ENCODE measurements around the gene FAM236C. TPM values are rescaled to one million over a fixed set of nuclear protein-coding genes. Genes with fewer than 3 reads are reported as not detected.
"Not testable (repeated sequence)": the region's sequence is repeated elsewhere in the genome, so short reads cannot be mapped to it uniquely, and the experiment has no call there.

FAM236C gene
- polyA plus RNA-seq (2011; rRNA removed) (not detected in 2 replicates), polyA minus RNA-seq (2011; rRNA and poly(A)+ RNA removed) (not detected in 2 replicates)

- H3K9me3 ChIP-seq (ENCODE audit: control insufficient read depth, insufficient read depth, low read length); POLR2A ChIA-PET; H3K27me3 ChIP-seq (ENCODE audit: control insufficient read depth, insufficient read depth, low read length); H3K27ac ChIP-seq (ENCODE audit: low read depth, low read length); CTCF ChIA-PET; H3K4me3 ChIP-seq (ENCODE audit: low read depth, low read length); DNase-seq (ENCODE audit: low read depth, low spot score): not testable (repeated sequence)
Observed at GRCh38 chrX:72912315-72912714, at the start of gene FAM236C. Gene FAM236C, plus strand, starts transcription at chrX:72912615. Its CDS starts 100 bp downstream, at chrX:72912715.

DNA sequence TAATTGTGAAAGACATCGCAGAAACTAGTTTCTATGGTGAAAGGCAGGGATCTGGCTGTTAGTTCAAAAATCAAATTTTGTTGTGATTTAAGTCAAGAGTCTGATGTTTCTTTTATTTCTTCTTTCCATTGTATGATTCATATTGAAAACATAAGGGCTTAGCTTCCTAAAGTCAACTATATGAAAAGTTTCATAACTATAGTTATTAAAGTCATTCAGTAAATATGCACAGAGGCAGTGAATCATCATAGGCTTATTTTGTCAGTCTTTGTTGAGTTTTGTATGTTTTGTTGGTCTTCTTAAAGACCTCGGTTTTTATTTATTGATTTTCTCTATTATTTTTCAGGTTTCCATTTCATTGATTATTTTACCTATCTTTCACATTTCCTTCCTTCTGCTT, 29.5 kb upstream of the FAM236C start:
- H3K4me3 ChIP-seq (ENCODE audit: low read depth, low read length); H3K27me3 ChIP-seq (ENCODE audit: control insufficient read depth, insufficient read depth, low read length); POLR2A ChIA-PET; H3K27ac ChIP-seq (ENCODE audit: low read depth, low read length); H3K9me3 ChIP-seq (ENCODE audit: control insufficient read depth, insufficient read depth, low read length); CTCF ChIA-PET; DNase-seq (ENCODE audit: low read depth, low spot score): not testable (repeated sequence)

- H3K27ac ChIP-seq (ENCODE audit: low read depth, low read length); H3K27me3 ChIP-seq (ENCODE audit: control insufficient read depth, insufficient read depth, low read length); DNase-seq (ENCODE audit: low read depth, low spot score); H3K4me3 ChIP-seq (ENCODE audit: low read depth, low read length); POLR2A ChIA-PET; H3K9me3 ChIP-seq (ENCODE audit: control insufficient read depth, insufficient read depth, low read length); CTCF ChIA-PET: not testable (repeated sequence)
Observed at GRCh38 chrX:72889740-72890139, 22.7 kb upstream of the FAM236C start.

DNA sequence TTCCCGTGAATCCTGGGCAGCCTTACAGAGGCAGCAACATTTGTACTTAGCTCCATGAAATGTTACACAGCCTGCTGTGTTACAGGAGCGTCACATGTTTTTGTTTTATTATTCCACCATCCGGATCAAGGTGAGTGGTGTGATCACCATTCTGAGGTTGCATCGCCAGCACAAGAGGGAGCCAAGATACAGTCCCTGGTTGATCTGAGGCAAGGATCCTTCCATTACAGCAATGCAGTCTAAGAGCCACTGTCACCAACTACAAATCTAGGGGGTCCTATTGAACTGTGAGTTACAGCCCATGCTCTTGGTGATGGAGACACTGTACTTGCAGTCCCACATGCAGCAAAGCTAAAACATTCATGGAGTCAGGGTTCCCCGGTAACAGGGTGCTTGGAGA, 3.7 kb downstream of the FAM236C start:
- DNase-seq (ENCODE audit: low read depth, low spot score); CTCF ChIA-PET: not testable (repeated sequence)

GRCh38 chrX:72932283-72932682, 19.9 kb downstream of the FAM236C start:
- H3K27ac ChIP-seq (ENCODE audit: low read depth, low read length); H3K4me3 ChIP-seq (ENCODE audit: low read depth, low read length); DNase-seq (ENCODE audit: low read depth, low spot score); POLR2A ChIA-PET; H3K9me3 ChIP-seq (ENCODE audit: control insufficient read depth, insufficient read depth, low read length); H3K27me3 ChIP-seq (ENCODE audit: control insufficient read depth, insufficient read depth, low read length); CTCF ChIA-PET: not testable (repeated sequence)

More for the DNA sequence above, 3.7 kb downstream of the FAM236C start:
- H3K27me3 ChIP-seq (ENCODE audit: control insufficient read depth, insufficient read depth, low read length); H3K27ac ChIP-seq (ENCODE audit: low read depth, low read length); H3K9me3 ChIP-seq (ENCODE audit: control insufficient read depth, insufficient read depth, low read length); POLR2A ChIA-PET; H3K4me3 ChIP-seq (ENCODE audit: low read depth, low read length): not testable (repeated sequence)

GRCh38 chrX:72936455-72936854, 24.0 kb downstream of the FAM236C start:
- H3K27ac ChIP-seq (ENCODE audit: low read depth, low read length); H3K4me3 ChIP-seq (ENCODE audit: low read depth, low read length); H3K27me3 ChIP-seq (ENCODE audit: control insufficient read depth, insufficient read depth, low read length); CTCF ChIA-PET; POLR2A ChIA-PET; DNase-seq (ENCODE audit: low read depth, low spot score); H3K9me3 ChIP-seq (ENCODE audit: control insufficient read depth, insufficient read depth, low read length): not testable (repeated sequence)

DNA sequence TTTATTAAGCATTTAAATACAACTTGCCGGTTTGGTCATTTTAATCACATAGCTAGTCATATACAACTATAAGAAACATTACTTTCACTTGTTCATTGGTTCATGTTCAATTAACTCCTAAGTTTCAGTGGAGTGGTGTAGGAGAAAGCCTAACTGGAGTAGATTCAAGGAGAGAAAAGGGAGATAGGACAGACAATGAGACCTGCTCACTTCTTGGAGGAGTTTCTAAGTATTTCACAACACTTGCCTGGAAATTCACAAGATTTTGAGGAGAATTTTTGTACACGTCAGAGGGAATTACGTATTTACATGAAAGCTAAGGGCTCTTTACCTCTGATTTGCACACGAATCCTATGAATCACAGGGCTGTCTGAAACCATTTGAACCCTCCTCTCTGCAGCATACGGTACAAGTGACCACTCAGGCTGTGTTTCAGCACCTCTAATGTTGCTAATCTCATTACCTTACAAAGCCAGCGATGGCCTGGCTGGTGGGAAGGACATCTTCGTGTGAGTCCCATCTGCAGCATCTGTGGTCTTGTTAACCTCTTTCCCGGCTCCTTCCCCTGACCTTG, 24.6 kb downstream of the FAM236C start:
- H3K27me3 ChIP-seq (ENCODE audit: control insufficient read depth, insufficient read depth, low read length); DNase-seq (ENCODE audit: low read depth, low spot score); H3K9me3 ChIP-seq (ENCODE audit: control insufficient read depth, insufficient read depth, low read length); CTCF ChIA-PET; POLR2A ChIA-PET; H3K4me3 ChIP-seq (ENCODE audit: low read depth, low read length); H3K27ac ChIP-seq (ENCODE audit: low read depth, low read length): not testable (repeated sequence)

- POLR2A ChIA-PET; CTCF ChIA-PET; H3K9me3 ChIP-seq (ENCODE audit: control insufficient read depth, insufficient read depth, low read length): not testable (repeated sequence)
Observed at GRCh38 chrX:72937906-72938305, 25.5 kb downstream of the FAM236C start, which contains the start of gene FAM236A. Gene FAM236A, plus strand, starts transcription at chrX:72938206. Its CDS starts 57 bp downstream, at chrX:72938263.

DNA sequence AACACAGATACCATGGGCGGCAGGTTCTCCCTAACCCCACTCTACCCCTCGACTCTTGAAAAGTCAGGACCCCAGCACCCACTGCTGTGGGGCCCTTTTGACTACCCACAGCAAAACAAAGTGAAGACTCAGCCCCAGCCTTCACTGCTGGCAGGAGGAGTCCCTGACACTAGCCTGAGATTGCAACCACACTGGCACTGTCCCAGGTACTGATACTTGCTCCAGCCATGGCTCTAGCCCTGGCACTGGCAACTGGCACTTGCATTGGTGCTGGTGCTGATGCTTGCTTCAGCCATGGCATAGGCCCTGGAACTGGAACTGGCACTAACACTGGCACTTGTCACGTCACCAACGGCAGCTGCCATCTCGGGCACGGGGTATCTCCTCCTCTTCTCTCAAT, 29.9 kb downstream of the FAM236C start:
- H3K27ac ChIP-seq (ENCODE audit: low read depth, low read length); H3K9me3 ChIP-seq (ENCODE audit: control insufficient read depth, insufficient read depth, low read length); POLR2A ChIA-PET; H3K4me3 ChIP-seq (ENCODE audit: low read depth, low read length); CTCF ChIA-PET; DNase-seq (ENCODE audit: low read depth, low spot score); H3K27me3 ChIP-seq (ENCODE audit: control insufficient read depth, insufficient read depth, low read length): not testable (repeated sequence)

More at GRCh38 chrX:72937906-72938305, 25.5 kb downstream of the FAM236C start, which contains the start of gene FAM236A:
- H3K4me3 ChIP-seq (ENCODE audit: low read depth, low read length); DNase-seq (ENCODE audit: low read depth, low spot score); H3K27me3 ChIP-seq (ENCODE audit: control insufficient read depth, insufficient read depth, low read length); H3K27ac ChIP-seq (ENCODE audit: low read depth, low read length): not testable (repeated sequence)

- DNase-seq (ENCODE audit: low read depth, low spot score); POLR2A ChIA-PET; H3K4me3 ChIP-seq (ENCODE audit: low read depth, low read length); H3K27ac ChIP-seq (ENCODE audit: low read depth, low read length); H3K9me3 ChIP-seq (ENCODE audit: control insufficient read depth, insufficient read depth, low read length); CTCF ChIA-PET; H3K27me3 ChIP-seq (ENCODE audit: control insufficient read depth, insufficient read depth, low read length): not testable (repeated sequence)
Observed at GRCh38 chrX:72943035-72943818, 30.8 kb downstream of the FAM236C start.

- H3K9me3 ChIP-seq (ENCODE audit: control insufficient read depth, insufficient read depth, low read length); H3K27me3 ChIP-seq (ENCODE audit: control insufficient read depth, insufficient read depth, low read length); H3K4me3 ChIP-seq (ENCODE audit: low read depth, low read length); CTCF ChIA-PET; POLR2A ChIA-PET; DNase-seq (ENCODE audit: low read depth, low spot score); H3K27ac ChIP-seq (ENCODE audit: low read depth, low read length): not testable (repeated sequence)
Observed at GRCh38 chrX:72943819-72944169, 31.4 kb downstream of the FAM236C start, which contains the start of gene DMRTC1. Gene DMRTC1, minus strand, starts transcription at chrX:72943837. Its CDS starts 68,143 bp downstream, at chrX:72875694.

DNA sequence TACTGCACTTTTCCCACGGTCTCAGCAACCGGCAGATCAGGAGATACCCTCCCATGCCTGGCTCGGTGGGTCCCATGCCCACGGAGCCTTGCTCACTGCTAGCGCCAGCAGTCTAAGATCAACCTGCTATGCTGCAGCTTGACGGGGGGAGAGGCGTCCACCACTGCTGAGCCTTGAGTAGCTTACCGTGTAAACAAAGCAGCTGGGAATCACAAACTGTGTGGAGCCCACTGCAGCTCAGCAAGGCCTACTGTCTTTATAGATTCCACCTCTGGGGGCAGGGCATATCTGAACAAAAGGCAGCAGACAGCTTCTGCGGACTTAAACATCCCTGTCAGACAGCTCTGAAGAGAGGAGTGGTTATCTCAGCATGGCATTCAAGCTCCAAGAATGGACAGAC, 47.6 kb downstream of the FAM236C start:
- H3K4me3 ChIP-seq (ENCODE audit: low read depth, low read length); H3K27ac ChIP-seq (ENCODE audit: low read depth, low read length): not testable (repeated sequence)

More for the DNA sequence above, 47.6 kb downstream of the FAM236C start:
- POLR2A ChIA-PET; H3K9me3 ChIP-seq (ENCODE audit: control insufficient read depth, insufficient read depth, low read length); DNase-seq (ENCODE audit: low read depth, low spot score); CTCF ChIA-PET; H3K27me3 ChIP-seq (ENCODE audit: control insufficient read depth, insufficient read depth, low read length): not testable (repeated sequence)
